Superior temporal gyrus (tissue), 1 donor: Measurements from ENCODE around the gene EHD2.
"Not testable (repeated sequence)": the region's sequence is repeated elsewhere in the genome, so short reads cannot be mapped to it uniquely, and the experiment has no call there.

Experiments used
- DNase-seq: peaks from one replicate; pipeline ENCODE4 v3.0.0-alpha.2; 2016; ENCODE audit errors: extremely low spot score

EHD2 gene

DNA sequence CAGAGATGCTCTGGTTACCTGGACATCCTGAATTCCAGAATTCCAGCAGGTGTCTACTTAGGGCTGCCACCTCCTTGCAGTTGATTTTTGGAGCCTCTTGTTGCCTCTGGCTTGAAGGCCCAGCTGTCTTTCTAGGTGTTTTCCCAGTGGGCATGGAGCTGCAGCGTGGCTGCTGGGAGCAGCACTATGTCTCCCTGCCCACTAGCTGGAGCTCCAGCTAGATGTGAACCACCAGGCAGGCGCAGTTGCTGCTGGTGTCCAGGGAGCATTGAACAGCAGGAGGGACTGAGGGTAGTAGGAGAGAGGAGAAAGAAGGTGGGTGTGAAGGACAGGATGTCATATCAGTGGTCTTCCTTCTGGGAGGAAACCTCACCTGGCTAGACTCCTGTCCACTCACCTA, 55.4 kb downstream of the EHD2 start:
- no peak for DNase-seq

DNA sequence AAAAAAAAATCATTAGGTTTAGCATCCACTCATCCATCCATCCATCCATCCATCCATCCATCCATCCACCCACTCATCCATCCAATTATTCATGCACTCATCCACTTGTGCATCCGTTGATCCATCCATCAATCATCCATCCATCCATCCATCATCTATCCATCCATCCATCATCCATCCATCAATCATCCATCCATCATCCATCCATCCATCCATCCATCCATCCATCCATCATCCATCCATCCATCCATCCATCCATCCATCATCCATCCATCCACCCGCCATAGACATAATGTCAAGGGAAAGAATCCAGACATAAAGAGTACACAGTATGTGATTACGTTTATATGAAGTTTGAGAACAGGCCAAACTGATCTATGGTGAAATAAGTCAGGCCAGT, 56.3 kb downstream of the EHD2 start:
- DNase-seq = no peak

DNA sequence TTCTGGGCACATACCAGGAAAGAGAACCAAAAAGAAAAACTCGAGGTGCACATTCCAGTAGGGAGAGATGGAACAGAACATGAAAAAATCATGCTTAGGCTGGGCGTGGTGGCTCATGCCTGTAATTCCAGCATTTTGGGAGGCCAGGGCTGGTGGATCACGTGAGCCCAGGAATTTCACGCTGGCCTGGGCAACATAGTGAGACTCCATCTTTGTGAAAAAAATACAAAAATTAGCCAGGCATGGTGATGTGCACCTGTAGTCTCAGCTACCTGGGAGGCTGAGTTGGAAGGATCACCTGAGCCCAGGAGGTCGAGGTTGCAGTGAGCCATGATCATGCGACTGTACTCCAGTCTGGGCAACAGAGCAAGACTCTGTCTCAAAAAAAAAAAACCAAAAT, 58.1 kb downstream of the EHD2 start:
- not testable (repeated sequence) for DNase-seq

DNA sequence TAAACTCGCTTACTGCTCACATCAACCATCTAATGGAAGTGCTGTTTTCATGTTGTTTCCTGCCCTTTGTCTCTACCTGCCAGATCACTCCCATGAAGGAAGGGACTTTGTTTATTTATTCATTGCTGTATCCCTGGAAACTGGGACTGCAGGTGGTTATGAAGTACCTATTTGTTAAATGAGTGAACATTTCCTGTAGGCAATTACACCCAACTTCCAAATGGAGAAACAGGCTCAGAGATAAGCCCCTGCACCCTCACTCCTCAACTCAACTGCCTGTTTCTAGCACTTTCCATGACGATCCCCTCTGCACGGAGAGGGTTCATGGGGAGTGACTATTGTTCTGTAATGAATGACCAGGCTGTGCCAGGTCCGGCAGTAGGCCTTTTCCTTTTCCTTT, 63.3 kb downstream of the EHD2 start:
- peak; percentile 60 for DNase-seq

- DNase-seq = not testable (repeated sequence)
Observed at GRCh38 chr19:47777245-47778048, 64.2 kb downstream of the EHD2 start.

DNA sequence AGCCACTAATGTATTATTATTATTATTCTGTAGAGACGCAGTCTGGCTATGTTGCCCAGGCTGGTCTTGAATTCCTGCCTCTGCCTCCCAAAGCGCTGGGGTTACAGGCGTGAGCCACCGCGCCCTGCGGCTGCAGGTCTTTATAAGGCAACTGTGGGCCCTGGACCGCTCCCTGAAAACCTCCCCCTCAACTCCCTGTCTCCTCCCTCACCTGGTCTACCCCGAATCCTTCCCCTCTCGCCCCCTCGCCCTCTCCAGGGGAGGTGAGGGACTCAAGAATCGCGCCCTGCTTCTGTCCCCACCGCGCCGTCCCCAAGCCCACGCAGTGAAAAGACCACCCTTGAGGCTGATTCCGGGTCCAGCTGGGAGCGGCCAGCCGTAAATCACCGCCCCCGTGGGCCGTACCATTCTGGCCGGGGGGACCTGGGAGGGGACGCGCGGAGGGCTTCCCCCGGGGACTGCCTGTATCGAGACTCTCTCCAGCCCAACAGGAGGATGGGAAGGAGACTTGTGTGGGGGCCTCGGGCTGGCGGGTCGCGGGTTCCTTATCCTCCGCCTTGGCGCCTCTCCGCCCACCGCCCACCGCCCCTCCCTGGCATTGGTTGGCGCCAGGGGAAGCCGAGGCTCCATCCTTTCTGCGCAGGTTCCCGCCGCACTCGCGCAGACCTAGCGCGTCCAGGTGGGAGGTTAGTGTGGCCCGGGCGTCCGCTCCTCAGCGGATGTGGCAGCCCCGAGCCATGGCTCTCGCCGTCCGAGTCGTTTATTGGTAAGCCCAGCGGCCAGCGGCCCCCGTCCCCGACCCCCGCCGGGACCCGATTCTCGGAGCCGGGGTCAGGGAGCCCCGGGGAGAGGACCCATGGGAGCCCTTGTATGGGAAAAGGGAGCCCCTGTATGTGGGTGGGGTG, 65.1 kb downstream of the EHD2 start, which contains the start of gene SELENOW:
TSS of gene SELENOW (plus strand) at position 655 of the 905 bp plus-strand sequence. CDS start at position 738, 83 bp downstream.
- peak; percentile 87 for DNase-seq

DNA sequence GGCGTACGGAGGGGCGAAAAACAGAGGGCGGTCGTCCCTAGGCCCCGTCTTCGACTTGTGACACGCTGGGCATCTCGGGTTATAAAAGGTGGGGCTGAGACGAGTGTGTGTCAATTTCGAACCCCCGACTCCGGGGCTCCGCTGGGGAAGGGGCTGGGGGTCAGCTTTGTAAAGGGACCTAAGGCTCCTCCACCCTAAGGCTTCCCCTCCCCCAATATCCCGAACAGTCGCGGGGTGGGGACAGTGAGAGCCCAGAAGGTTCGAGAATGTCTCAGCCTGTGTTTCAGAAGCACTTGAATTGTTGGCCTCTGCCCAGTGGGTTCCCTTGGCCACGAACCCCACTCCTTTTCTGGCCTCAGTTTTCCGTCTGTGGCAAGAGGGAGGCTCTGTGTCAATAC, 65.7 kb downstream of the EHD2 start:
- peak; percentile 73 for DNase-seq

GRCh38 chr19:47779524-47780214, 66.4 kb downstream of the EHD2 start:
- peak; percentile 54 for DNase-seq

GRCh38 chr19:47780215-47780551, 67.0 kb downstream of the EHD2 start:
- no peak for DNase-seq

DNA sequence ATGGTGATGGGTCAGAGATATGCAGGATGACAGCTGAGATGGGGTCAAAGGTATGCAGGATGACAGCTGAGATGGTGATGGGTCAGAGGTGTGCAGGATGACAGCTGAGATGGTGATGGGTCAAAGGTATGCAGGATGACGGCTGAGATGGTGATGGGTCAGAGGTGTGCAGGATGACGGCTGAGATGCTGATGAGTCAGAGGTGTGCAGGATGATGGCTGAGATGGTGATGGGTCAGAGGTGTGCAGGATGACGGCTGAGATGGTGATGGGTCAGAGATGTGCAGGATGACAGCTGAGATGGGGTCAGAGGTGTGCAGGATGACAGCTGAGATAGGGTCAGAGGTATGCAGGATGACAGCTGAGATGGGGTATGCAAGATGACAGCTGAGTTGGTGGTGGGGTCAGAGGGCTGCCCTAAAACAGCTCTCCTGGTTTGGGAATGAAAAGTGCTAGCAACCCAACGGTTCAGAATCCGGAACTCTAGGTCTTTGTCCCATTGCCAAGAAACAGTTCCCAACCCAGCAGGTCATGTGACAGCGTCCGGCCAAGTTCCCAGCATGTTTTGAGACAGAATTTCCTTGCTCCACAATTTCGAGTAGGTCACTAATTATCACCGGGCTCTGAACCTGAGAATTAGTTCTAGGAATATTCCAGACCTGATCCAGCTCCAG, 68.5 kb downstream of the EHD2 start:
- peak; percentile 85 for DNase-seq

- DNase-seq = no peak
Observed at GRCh38 chr19:47786566-47786965, 73.3 kb downstream of the EHD2 start.

DNA sequence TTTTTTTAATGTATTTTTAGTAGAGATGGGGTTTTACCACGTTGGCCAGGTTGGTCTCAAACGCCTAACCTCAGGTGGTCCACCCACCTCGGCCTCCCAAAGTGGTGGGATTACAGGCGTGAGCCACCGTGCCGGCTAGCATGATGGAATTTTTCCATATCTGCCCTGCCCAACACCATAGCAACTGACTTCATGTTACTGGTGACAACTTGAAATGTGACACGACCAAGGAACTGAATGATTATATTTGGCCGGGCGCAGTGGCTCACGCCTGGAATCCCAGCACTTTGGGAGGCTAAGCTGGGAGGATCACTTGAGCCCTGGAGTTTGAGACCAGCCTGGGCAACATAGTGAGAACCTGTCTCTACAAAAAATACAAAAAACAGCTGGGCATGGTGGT, 74.1 kb downstream of the EHD2 start:
- not testable (repeated sequence) for DNase-seq

- not testable (repeated sequence) for DNase-seq
Observed at GRCh38 chr19:47789811-47790210, 76.6 kb downstream of the EHD2 start.

- DNase-seq = peak; percentile 78
Observed at GRCh38 chr19:47790398-47790814, 77.2 kb downstream of the EHD2 start.

- DNase-seq = no peak
Observed at GRCh38 chr19:47792616-47793015, 79.4 kb downstream of the EHD2 start.
